WI38 (cell line): ENCODE measurements around the gene ZBTB44.
"Not testable (repeated sequence)": the region's sequence is repeated elsewhere in the genome, so short reads cannot be mapped to it uniquely, and the experiment has no call there.

Experiments
- H3K4me3 ChIP-seq: 2 replicates; pipeline ENCODE4 v1.5.1; 2011; ENCODE audit warnings: low read depth, mild to moderate bottlenecking, control low read depth, low read length
- TF ChIP-seq, protein P1 (sequence below): IDR thresholded peaks from 2 replicates; pipeline ENCODE4 v1.5.1; 2012; ENCODE audit warnings: low read depth, mild to moderate bottlenecking, control low read depth, low read length

The ZBTB44 gene

DNA sequence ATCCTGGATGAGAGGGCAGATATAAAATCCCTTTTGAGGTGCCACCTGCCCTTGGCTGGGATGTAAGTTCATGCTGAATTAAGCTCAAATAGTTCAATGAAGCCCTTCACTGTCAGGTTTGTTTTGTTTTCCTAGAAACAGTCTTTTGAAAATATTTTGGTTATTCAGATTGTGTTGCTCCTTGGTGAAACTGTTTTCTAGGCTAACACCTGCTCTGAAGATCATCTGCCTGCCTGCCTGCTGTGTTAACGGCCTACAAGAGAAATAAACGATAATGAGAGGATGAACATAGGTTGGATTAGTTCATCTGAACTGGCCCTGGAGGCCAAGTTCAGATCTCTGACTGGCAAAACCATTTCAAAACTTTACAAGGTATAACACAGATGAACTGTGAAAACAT lies 67.4 kb downstream of the ZBTB44 start:
- H3K4me3 ChIP-seq, result no peak overlapping the region
- TF ChIP-seq, protein P1, sequence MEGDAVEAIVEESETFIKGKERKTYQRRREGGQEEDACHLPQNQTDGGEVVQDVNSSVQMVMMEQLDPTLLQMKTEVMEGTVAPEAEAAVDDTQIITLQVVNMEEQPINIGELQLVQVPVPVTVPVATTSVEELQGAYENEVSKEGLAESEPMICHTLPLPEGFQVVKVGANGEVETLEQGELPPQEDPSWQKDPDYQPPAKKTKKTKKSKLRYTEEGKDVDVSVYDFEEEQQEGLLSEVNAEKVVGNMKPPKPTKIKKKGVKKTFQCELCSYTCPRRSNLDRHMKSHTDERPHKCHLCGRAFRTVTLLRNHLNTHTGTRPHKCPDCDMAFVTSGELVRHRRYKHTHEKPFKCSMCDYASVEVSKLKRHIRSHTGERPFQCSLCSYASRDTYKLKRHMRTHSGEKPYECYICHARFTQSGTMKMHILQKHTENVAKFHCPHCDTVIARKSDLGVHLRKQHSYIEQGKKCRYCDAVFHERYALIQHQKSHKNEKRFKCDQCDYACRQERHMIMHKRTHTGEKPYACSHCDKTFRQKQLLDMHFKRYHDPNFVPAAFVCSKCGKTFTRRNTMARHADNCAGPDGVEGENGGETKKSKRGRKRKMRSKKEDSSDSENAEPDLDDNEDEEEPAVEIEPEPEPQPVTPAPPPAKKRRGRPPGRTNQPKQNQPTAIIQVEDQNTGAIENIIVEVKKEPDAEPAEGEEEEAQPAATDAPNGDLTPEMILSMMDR, result no peak

- no peak overlapping the region for H3K4me3 ChIP-seq
- TF ChIP-seq, protein P1, result no peak
Measured at GRCh38 chr11:130246738-130247137, 68.0 kb downstream of the ZBTB44 start.

DNA sequence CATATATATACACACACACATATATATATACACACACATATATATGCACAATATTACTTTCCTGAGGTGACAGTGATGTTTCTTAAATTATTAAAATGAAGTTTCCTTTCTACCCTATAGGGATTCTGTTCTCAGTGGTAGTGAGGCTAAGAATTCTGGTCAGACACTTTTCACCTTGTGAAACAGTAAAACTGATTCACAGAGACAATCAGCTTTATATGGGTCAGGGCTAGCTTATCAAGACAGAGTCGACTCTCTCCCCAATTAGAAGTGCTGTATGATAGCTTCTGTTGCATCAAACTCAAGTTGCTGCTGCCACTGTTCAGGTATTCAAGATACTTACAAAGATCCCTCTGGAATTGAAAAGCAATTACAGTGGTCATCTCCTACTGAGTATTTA lies 68.4 kb downstream of the ZBTB44 start:
- no peak overlapping the region for H3K4me3 ChIP-seq
- TF ChIP-seq, protein P1, result no peak

GRCh38 chr11:130245375-130245774 lies 69.3 kb downstream of the ZBTB44 start:
- H3K4me3 ChIP-seq, result not testable (repeated sequence)

GRCh38 chr11:130244848-130245247 lies 69.9 kb downstream of the ZBTB44 start:
- TF ChIP-seq, protein P1, result no peak
- H3K4me3 ChIP-seq, result no peak overlapping the region

DNA sequence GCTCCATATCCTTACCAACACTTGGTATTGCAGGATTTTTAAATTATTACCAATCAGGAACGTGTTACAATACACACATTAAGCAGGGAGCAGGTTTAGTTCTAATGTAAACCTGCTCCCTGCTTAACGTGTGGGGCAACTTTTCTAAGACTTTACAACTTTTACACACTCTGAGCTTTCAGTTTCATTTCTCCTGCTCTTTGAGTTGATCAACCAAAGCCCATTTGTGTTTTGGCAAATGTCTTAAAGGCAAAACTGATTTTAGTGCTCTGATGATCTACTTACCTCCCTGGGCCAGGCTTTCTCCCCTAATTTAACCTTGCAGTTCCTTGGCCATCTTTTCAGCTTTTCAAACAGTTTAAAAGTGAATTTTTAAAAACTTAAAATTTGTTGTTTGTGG lies 70.9 kb downstream of the ZBTB44 start:
- TF ChIP-seq, protein P1, result no peak
- H3K4me3 ChIP-seq, result no peak overlapping the region

DNA sequence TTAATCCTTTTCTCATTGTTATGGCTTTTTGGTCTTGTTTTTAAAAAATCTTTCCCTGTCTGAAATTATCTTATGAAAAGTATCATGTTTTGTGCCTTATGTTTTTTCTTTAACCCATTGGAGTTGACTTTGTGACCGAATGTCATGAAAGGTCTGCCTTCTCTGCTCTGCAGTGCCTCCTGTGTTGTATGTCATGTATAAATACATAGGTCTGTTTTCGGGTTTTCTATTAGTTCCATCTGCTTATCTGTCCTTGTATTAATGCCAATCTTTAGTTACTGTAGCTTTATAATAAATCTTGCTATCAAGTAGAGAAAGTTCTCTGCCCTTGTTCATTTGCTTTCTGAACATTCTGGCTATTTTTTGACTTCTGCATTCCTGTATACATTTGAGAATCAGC lies 73.0 kb downstream of the ZBTB44 start:
- TF ChIP-seq, protein P1, result no peak
- no peak overlapping the region for H3K4me3 ChIP-seq

DNA sequence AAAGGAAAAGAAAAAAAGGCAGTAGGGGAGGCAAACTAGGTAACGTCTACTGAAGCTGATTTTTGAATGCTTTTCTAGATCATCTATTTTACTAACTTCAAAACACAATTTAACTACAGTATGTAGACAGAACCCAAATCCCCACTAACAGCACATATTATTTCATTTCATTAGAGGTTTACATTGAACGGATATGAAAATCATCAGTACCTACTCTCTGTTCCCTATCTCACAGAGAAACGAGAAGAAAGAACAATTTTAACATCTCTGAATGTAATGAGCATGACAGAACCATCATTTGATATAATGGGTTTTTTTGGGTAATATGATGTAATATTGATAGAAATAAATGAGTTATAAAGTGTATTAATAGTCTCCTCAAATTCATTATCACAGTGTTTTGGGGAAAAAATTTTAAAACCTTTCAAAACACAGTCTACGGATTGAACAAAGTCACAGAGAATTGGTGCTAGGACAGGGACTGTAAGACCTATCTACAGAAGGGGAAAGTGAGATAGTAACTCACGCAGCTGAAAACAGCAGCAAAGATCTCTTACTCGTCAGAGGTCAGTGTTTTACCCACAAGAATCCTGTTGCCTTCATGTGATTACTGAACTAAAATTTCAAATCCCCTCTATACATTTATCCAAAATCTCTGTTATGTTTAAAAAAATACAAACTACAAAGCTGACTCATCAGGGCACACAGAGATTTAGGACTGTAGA lies 77.3 kb downstream of the ZBTB44 start:
- TF ChIP-seq, protein P1, result no peak

More for the DNA sequence above, 77.3 kb downstream of the ZBTB44 start:
- H3K4me3 ChIP-seq, result no peak overlapping the region
